Inferior parietal cortex (tissue), 1 donor: ENCODE measurements around the gene WNT3A.

Experiments used
- DNase-seq: peaks from one replicate; pipeline ENCODE4 v3.0.0-alpha.2; 2016; ENCODE audit errors: extremely low spot score

Gene WNT3A

DNA sequence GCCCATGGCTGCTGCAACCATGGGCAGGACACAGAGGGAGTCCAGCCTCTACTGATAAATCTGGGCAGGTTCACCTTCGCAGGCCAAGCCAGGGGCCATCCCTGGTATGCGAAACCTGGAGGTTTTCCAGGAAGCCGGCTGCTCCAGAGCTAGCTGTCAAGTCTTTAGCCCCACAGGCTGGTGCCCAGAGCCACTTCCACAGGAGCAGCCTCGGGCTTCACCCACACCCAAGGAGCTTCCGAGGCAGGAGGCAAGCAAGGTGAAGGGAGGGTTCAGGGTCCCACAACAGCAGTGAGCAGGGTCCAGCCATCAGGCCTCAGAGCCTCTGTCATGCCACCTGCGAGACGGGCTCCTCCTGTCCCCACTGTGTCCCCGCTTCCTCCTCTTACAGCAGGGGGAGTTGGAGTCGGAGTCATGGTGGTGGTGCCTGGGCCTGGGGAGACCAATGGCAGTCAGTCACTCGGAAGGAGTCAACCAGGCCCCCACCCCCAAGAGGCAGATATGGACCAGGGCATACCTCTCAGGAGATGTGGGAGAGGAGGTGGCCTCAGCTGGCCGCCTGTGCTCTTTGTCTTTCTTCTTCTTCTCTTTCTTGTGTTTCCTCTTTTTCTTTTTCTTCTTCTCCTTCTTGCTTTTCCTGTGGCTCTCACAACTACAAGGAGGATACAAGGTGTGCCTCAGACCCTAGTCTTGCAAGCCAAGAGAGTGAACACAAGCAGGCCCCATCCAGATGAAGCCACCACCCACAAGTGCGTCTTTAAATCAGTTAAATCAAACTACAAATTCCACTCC lies 94.2 kb downstream of the WNT3A start:
- no peak for DNase-seq

DNA sequence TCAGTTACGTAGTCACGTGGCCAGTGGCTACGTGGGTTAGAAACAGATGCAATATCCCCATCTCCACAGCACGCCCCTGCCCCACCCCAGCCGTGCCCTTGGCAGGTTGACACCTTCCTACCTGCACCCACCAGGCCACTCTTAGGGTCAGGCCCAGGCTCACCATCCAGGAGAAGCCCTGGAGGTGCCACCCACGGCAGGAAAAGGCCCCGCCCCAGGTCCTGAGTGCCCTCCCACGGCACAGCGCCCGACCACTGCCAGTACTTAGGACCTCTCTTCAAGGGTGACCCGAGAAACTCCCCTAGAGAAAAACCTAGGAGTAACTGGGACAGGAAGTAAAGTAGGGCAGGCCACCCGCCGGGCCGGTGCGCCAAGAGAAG lies 94.8 kb downstream of the WNT3A start:
- DNase-seq, result no peak

DNA sequence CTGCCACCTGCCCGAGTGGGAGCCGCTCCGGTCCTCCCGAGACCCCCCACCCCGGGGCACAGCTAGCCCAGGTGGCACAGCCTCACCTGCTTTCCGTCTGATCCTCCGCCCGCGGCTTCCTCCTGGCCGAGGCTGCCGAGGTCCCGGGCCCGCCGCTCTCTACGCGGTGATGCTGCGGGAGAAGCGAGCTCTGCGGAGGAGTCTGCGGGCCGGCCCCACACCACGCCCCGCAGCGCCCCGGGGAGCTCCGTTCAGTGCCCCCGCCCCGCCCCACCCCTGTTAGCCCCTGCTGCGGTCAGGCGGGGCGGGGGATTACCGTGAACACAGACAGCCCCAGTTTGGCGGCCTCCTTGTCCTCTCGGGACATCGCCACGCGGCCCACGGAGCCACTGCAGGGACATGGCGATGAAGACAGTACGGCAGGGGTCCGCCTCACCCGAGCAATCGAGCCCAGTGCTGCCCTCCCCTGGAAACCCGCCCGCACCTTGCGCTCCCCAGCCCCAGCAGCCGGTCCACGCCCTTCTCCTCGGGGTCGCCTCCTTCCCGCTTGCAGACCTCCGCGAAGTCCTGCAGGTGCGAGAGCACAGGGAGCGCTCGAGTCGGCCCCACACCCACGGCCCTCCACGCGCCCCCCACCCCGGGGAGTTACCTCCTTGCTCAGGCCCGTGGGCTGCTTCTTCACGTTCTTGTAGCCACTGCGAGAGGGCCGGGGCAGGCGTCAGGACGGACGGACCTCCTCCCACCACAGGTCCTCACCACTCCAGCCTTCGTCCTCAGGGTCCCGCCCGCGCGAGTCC lies 95.4 kb downstream of the WNT3A start:
- DNase-seq, result no peak

DNA sequence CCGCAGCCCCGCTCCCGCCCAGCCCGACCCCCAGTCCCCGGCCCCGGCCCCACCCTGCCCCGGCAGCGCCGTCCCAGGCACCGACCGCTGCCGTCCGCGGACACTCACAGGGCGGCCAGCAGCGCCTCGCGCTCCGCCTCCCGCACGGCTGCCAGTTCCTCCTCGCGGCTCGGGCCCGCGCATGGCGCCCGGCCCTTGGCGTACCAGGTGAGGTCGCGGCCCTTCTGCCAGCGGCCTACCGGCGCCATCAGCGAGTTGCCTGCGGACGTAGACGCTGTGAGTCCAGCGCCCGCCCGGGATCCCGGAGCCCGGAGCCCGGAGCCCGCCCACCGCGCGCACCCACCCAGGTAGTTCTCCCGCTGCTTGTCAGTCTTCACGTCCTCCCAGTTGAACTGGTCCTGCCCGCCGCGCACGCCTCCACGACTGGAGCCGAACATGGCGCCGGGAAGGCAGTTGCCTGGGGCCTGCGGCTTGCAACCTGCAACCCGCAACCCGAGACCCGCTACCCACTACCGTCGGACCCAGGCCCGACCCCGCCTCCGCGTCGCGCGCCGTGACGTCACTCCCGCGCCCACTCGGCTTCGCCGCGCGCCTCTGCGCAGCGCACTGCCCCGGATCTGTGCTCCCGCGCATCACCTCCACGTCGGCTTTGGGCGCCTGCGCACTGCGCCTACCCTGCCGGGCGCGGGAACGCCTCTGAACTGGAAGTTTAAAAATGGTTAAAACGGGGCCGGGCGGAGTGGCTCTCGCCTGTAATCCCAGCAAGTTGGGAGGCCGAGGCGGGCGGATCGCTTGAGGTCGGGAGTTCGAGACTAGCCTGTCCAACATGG lies 96.2 kb downstream of the WNT3A start, which contains the start of gene C1orf35:
Gene C1orf35, minus strand, starts transcription at position 535 of the 830 bp plus-strand sequence. Its CDS starts 98 bp downstream, at position 437.
- DNase-seq, result peak; percentile 95

DNA sequence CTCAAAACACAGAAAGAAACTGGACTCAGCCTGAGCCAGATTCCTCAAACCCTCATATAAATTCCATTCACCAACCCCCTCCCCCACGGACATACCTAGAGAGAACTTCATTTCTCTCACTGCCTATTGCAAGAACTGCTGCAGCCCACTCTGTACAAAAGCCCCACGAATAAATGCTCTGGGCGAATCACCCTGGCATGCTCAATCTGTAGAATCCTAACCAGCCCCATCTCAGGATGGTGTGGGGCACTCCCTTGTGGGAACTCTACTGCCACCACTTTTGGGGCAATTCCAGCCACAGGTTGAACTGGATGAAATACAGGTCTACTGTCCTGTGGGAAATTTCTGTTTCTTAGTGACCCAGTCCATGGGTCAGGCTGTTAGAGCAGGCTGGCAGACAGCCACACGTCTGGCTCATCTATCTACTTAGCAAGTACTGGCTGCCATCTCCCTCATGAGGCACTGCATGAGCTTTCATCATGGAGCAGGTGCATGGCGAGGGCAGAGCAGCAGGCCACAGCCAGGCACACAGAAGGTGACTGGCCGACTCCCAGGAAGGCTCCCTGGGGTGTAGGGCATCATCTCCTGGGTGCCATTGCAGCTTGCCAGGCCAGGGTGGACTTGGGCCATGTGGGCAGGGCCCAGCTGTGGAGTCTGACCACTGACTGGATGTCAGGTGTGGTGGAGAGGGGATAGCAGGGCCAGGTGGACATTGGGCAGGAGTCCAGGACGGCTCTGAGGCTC lies 97.9 kb downstream of the WNT3A start:
- DNase-seq, result no peak

DNA sequence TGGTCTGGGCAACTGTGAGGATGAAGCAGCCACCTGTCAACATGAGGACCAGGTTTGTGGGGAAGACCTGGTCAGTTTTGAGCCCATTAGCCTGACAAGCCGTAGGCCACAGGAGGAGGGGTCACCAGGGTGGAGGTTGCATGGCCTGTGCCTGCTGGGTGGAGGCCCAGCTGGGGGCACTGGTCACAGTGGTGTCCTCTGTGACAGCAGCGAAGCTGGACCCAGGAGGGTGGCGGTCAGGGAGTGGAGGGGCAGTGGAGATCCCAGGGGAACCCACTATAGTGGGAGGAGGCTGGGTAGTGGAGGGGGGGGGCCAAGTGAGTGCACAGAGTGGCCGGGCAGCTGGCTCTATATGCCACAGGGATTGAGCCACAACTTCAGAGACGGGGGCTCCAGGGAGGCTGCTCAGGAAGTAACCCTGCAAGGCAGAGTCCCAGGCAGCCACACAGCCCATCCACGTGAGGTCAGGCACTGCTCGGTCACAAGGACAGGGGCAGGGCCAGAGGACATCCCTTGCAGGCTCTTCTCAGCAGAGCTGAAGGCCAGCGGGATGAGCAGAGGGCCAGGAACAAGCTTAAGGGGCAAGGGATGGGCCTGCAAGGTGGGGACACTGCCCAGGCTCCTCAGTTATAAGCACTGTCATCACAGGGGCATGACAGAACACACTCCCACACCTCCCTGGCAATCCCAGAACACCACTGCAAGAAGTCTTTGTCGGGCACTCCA lies 98.6 kb downstream of the WNT3A start:
- no peak for DNase-seq

DNA sequence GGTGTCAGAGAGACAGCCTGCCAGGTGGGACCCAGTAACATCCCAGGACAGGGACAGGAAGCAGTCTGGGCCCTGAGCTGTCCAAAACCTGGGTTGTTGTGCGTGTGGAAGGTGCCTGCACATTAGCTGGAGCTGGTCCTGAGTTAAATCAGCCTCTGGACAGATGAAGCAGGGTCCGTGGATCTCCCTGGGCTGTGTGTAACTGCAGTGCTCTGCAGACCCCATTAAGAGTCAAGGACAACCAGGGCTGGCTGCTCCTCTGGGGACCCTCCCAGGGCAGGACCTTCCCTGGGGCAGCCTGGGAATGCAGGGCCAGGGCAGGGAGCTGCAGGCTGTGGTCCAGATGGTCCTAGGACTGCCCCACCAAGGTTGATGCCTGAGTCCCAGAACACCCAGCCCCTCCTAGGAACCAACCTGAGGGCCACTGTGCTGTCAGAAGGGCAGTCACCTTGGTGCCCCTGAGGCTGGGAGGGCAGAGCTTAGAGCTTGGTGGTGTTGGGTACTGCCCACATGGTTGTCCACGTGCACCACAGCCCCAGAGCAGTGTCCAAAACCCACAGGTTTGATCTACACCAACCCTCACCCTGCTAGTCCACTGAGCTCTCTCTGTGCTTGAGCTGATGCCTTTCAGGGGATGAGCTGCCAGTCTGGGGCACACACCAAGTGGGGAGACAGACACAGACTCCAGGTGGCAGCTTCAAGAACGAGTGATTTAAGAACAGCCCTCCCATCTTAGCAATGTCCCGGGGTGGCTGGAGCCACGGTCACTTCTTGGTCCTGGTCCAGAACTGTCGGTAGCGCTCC lies 99.4 kb downstream of the WNT3A start:
- DNase-seq, result no peak

DNA sequence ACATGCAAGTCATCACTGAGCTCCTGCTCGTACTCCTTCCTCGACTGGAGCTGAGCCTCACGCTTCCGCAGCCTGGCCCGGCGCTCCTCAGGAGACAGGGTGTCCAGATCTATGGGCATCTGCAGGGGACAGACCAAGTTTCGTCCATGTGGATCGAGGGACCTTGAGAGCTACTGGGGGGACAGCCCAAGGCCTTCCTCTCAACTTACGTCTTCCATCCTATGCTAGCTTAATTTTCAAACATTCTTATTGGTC lies 99.9 kb downstream of the WNT3A start:
- DNase-seq, result no peak

DNA sequence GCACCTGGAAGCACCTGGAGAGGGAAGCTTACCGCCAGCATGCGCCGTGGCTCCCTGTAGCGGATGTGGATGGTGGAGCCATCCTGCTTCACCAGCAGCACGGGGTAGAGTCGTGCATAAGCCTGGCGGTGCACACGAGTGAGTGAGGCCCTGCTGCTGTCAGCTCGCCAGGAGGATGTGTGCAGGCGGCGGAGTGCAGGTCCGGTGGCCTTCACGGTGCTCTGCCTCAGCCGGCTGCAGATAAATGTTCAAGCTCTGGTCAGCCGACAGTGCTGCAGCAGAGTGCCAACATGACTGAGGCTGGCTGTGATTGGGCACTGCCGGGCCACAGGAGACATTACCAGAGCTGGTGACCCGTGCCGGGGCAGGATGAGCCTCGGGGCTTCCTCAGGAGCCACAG lies 100.8 kb downstream of the WNT3A start:
- no peak for DNase-seq

DNA sequence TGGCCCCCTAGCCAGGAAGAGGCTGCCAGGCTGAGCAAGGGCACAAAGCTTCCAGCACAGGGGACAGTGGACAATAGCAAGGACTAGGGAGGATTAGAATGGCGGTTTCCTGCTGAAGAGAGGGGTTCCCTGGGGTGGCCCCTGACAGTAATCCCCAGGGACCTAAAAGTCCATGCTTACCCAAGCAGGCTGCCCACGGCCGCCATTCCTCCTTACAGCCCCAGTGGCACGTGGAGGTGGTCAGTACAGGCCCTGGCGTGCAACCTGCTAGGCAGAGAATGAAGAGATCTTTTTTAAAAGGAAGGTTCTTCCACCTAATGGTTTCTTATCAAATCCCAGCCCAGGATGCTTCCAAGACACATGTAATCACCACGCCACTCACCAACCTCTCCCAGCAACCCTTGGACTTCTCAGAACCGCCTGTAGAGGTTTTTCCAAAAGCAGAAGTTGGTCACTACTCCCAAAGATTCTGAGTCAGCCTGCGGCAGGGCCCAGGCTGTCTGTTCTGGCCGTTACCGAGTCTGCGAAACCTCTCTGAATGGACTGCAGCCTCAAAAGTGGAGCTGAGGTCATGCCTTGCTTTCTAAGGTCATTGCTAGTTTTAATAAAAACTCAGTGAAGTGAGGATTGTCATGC lies 101.4 kb downstream of the WNT3A start:
- DNase-seq, result no peak

DNA sequence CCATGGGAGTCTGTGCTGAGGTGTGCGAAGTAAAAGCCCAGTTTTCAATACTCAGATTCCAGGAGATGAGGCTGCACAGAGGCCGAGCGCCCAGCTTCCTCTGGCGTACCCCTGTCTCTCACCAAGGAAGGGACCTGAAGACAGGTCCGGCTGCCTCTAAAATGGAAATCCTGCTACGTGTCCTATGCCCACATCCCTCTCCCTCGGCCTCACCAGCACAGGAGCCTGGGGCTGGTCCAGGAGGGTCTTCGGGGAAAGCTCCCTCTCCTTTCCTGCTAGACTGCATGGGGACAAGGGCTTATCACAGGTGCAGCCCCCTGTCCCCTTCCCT lies 101.9 kb downstream of the WNT3A start:
- DNase-seq, result no peak

DNA sequence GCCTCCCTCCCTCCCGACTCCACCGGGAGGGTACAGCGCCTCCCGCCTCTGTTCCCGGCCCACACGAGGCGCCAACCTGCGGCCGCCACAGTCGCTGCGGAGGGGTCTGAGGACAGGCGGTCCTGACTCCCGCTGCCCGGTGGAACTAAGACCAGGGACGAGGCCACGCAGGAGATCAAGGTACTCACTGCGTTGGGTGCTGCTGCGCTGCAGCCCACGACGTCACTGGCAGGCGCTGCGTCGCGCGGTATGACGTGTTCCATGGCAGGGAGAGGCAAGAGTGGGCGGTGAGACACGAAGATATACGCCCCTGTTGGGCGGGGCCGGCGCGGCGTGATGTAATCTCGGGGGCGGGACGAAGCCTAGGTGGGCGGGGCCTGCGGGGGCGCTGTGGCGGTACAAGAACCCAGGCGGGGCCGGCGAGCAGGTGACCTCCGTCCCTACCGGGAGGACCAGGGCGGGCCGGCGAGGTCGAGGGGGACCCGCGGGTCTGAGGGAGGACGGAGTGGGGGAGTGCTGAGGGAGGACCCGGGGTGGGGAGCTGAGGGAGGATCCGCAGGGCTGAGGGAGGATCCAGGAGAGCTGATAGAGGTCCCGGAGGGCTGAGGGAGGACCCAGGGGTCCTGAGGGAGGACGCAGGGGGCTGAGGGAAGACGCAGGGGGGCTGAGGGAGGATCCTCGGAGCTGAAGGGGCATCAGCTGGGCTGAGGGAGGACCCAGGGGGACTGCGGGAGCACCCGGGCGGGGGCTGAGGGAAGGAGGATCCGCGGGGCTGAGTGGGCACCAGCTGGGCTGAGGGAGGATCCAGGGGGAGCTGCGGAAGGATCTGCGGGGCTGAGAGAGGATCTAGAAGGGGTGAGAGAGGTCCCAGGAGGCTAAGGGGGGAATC lies 102.5 kb downstream of the WNT3A start, which contains the start of gene MRPL55:
Gene MRPL55, minus strand, starts transcription at position 227 of the 889 bp plus-strand sequence. CDS start 1,039 bp downstream, outside the sequence.
- peak; percentile 99 for DNase-seq

DNA sequence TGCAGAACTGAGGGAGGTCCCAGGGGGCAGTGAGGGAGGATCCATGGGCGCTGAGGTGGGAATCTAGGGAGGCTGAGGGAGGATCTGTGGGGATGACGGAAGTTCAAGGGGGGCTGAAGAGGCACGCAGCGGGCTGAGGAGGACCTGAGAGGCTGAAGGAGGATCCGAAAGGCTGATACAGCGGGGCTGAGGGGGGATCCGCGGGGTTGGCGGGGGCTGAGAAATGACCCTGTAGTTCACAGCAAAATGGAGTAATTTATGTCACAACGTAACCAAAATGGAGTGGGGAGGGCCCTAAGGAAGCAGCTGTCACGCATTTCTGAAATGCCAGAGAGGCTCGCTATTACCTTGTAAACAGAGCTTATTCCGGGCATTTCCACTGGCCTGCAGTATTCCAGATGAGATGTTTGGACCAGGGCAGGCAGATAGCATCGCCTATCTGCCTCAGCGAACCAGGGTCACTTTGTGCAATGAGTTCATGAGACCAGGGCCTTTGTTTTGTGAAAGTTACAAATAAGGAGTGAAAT lies 103.2 kb downstream of the WNT3A start:
- no peak for DNase-seq

DNA sequence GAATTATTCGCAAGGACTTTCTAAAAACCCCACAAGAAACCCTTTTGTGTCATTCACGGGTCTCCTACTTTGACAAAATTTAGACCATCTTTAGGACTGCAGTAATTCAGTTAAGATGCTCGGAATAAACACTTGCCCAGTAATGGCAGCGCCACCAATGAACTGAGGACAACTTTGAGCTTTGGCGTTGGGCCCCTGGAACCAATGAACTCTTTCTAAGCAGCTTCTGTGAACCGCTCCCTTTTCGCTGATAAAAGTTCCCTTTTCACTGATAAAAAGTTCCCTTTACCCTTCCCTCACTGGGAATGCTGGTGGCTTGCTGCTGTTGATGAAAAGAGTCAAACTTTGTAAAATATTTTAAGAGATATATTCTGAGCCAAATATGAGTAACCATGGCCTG lies 103.8 kb downstream of the WNT3A start:
- no peak for DNase-seq
